Globus pallidus (tissue), 1 donor: ENCODE measurements around the gene STAMBP.
"Not testable (repeated sequence)": the region's sequence is repeated elsewhere in the genome, so short reads cannot be mapped to it uniquely, and the experiment has no call there.

Source experiments
- DNase-seq: peaks from one replicate; pipeline ENCODE4 v3.0.0-alpha.2; 2015; ENCODE audit warnings: low spot score

STAMBP gene

DNA sequence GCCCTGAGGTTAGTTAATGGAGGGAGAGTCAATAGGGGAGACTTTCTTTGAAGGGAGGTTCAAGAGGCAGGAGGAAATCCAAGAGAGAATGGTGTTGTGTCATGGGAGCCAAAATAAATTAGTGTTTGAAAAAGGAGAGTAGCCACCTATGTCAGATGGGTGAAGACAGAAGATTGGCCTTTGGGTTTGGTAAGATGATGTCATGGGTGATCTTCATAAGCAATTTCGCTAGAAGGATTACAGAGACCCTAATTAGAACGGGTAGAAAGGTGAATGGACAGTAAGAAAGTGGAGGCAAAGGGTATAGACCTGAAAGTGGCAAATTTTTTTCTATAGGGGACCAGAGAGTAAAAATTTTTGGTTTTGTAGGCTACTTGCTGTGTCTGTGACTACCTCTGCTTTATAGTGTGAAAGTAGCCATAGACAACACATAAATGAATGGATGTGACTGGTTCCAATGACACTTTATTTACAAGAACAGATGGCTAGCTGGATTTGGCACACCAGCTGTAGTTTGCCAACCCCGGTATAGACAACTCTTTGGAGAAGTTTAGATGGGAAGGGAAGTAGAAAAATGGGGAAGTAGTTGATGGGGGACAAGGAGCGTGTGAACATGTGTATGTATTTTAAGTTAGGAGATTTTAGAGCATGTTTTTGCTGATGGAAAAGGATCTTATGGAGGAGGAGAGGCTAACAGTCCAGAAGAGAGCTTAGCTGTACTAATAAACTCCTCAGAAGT is 9.3 kb downstream of the STAMBP start:
- peak; percentile 24 for DNase-seq

DNA sequence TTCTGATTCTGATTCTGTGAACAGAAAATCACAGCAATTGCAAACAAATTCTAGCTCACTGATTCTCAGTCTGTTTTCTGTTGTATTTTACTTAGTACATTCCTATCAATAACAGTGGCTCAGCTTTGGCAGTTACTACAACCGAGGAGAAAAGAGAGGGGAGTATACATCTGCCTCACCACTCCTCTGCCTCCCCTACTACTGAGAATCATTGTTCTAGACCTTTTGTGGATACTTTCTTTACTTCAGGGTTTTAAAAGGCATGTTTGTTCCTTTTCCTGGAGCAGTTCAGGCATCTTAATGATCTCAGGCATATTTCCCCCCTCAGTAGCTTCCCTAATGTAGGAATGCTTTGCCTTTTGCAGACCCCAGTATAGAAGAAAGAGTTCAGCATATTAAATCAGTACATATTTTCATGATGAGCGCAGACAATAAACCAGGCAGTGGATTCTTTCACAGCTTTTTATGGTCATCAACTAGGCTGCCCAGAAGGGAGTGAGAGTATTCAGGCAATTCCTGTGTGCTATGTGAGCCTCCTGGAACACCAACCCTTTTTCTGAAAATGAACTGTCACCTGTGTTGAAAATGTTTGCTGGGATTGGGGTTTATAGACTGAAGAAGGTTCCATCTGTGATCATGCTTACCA is 10.3 kb downstream of the STAMBP start:
- DNase-seq: peak; percentile 20

DNA sequence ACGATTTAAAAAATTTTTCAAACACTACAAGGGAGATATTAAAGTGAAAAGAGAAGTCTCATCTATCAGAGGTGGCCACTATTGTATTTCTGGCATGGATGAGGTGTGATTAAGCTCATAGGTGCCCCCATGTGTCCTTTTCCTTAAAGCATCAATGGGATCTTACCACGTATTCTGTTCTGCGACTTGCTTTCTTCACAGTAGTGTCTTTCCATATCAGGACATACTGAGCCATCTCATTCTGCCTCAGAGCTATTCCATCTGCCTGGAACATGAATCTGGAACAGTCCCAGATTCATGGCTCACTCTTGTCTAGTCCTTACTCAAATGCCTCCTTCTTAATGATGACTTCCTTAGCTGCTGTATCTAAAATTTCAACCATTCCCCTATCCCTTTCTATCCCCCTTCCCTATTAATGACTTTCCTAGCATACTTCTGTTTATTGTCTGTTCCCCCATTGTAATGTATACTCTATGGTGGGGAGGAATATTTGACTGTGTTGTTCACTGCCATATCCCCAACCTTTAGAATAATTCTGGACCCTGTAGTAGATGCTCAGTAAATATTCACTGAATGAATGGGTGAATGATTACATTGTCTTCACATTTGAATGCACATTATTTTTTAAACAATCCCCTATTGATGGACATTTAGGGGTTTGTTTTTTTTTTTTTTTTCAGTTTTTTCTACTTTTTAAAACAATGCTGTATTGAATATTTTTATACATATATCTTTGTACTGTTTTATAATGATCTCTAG is 11.1 kb downstream of the STAMBP start:
- peak; percentile 12 for DNase-seq

- no peak for DNase-seq
Measured at GRCh38 chr2:73841912-73842738, 13.4 kb downstream of the STAMBP start.

DNA sequence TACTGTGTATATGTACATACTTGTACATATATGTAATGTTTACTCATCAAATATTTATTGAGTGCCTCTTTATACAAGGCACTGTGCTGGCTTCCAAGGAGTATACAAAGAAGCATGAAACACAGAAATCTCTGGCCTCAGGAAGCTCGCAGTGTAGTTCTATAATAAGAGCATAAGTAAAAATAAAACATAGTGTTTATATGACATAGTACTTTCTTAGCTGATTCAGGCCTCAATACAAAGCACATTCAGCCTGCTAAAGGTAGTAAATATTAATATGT is 13.9 kb downstream of the STAMBP start:
- DNase-seq: no peak

- no peak for DNase-seq
Measured at GRCh38 chr2:73844087-73844486, 15.3 kb downstream of the STAMBP start.

DNA sequence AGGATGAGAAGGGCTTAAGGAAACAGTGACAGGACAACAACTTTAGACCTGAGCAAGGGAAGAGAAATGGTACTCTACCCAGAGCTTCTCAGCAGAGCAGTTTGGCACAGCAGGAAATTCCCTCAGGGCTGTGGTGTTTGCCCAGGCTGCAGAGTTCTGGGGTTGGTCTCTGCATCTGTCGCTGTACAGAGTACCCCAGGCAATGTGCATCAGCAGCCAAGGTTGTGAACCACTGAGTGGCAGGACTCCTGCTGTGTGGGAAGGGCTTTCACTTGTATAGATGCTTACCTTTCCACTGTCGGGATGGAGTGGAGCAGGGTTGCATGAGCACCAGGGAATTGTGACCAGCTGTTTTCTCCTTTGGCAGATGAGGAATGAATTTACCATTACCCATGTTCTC is 21.2 kb downstream of the STAMBP start:
- no peak for DNase-seq

DNA sequence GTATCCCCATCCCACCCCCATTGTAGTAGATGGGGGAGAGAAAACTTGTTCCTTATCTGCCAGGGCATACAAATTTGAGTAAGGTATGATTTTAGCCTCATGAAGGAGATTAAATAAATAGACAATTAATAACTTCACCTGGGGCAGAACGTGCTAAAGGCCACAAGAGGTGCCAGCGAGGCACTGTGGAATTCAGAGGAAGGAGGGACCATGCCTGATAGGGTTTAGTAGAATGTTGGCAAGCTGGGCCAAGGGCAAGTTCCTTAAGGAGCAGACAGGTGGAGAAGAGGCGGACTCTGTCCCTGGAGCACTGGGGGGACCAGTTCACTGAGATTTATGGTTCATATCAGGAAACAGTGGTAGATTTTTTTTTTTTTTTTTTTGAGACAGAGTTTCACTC is 22.5 kb downstream of the STAMBP start:
- no peak for DNase-seq

DNA sequence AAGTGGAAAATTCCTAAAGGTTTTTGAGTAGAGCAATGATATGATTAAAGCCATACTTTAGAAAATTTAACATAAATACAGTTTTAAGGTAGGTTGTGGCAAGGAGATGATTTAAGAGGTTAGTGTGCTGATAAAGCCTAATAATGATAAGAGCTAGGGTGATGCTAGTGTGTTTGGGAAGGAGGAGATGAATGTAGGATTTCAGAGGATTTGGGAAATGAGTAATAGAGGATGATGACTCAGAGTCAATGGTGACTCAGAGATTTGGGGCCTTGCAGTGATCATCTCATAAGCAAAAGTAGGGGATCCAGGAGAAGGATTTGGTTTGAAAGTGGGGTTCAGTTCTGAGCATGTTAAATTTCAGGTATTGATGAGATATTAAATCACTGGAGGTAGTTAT is 23.3 kb downstream of the STAMBP start:
- DNase-seq: no peak

GRCh38 chr2:73855526-73855925 is 26.8 kb downstream of the STAMBP start:
- DNase-seq: no peak

GRCh38 chr2:73856214-73856613 is 27.5 kb downstream of the STAMBP start:
- DNase-seq: no peak

- DNase-seq: no peak
Measured at GRCh38 chr2:73859721-73860586, 31.2 kb downstream of the STAMBP start.

DNA sequence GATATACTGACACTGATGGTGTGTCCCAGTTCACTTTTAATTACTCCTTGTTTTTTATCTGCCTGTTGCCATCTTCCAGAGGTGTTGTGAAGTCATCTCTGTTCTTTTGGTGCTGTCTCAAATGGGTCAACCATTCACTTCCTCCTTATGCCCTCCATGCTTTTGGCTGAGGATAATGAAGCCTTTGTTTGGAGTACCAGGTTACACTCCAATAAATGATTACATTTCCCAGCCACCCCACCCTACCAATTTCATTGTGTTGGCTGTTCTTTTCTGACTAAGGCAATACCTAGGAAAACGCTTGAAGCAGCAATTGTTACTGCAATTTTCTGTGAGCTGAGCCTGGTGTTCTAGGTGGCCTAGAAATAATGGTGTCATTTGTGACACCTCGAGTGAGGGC is 34.2 kb downstream of the STAMBP start:
- DNase-seq: no peak

- DNase-seq: no peak
Measured at GRCh38 chr2:73868204-73868978, 39.6 kb downstream of the STAMBP start.

DNA sequence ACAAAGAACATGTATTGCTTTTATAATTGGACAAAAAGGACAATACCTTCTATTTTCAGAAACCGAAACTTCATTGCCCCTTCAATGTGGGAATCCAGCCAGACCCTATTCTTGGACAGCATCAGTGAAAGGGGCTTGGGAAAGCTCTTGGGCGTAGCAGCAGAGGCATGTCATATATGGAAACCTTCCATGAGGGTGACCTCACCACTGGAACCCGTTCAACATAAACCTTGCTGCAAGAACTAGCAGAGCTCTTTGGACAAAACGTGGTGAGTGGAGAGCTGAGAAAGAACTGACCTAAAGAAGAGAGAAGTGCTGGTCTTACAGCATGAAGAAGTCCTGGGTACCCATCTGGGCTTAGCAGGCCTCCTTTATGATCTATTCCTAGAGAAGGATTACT is 41.3 kb downstream of the STAMBP start:
- peak; percentile 33 for DNase-seq

DNA sequence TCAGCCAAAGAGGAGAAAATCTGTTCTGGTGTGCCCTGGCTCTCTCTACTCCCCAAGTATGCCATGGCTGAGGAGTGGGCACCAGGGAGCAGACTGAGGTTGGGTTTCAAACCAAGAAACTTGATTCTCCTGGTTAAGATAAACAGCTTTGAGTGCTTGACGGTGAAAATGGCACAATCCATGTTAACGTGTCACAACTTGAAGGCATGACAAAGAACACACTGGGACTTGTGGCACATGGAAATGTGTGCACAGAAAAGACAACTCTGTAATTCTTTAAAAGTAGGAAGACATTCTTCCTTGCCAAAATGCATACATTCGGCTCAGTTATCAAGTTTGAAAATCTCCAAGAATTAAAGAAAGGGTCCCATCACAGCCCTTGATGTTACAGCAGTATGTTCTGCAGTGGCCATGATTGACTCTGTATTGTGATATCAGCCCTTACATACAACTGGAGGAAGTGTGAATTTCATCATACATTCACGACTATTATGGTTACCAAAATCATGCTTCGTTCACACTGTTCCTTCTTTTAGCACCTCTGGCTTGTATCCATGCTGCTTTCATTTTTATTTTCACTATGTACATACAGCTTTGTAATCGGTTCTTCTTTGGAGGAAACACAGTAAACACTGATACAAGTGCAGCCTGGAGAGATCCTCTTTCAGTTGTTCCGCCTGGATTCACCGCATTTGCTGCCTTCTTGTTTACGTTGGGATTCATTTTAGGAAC is 48.5 kb downstream of the STAMBP start:
- peak; percentile 13 for DNase-seq

DNA sequence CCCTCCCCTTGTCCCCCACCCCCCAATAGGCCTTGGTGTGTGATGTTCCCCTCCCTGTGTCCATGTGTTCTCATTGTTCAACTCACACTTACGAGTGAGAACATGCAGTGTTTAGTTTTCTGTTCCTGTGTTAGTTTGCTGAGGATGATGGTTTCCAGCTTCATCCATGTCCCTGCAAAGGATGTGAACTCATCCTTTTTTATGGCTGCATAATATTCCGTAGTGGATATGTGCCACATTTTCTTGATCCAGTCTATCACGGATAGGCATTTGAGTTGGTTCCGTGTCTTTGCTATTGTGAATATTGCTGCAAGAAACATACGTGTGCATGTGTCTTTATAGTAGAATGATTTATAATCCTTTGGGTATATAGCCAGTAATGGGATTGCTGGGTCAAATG is 49.2 kb downstream of the STAMBP start:
- DNase-seq: not testable (repeated sequence)

DNA sequence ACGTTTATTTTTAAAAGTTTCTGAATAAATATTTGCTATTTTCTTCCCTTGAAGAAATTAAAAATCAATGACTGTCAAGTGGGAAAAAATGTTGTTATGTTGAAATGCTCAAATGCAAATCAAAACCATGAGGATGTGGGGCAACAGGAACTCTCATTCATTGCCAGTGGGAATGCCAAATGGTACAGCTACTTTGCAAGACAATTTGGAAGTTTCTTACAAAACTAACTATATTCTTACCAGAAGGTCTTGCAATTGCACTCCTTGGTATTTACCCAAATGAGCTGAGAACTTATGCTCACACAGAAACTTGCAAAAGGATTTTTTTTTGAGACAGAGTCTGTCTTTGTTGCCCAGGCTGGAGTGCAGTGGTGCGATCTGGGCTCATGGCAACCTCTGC is 56.6 kb downstream of the STAMBP start:
- DNase-seq: no peak

GRCh38 chr2:73886357-73886756 is 57.6 kb downstream of the STAMBP start:
- no peak for DNase-seq
